Activated naive CD4-positive, alpha-beta T cell treated with anti-CD3 and anti-CD28 coated beads, Interleukin-2, amount 50 U/mL, for 72 hours (primary cell): ENCODE data around the gene TMEM11. TPM values are rescaled to one million over a fixed set of nuclear protein-coding genes. Genes with fewer than 3 reads are reported as not detected.

Experiments
- ATAC-seq, 2 donors: fragments of 150-1000 bp; cut with Tn5 transposase; 2 replicates each; pipeline ENCODE4 v1.10.0; 2021; ENCODE audit warnings: mild to moderate bottlenecking in 2 of 2, moderate library complexity in 2 of 2
- DNase-seq, 2 donors: peaks; one replicate each; pipeline ENCODE4 v3.0.0; 2021 to 2022; ENCODE audit warnings: low spot score in 2 of 2
- H3K27ac Mint-ChIP-seq, 2 donors: one replicate each; pipeline ENCODE4 v1.8.0; 2022; ENCODE audit warnings: mild to moderate bottlenecking in 2 of 2, mixed read lengths in 2 of 2
- H3K36me3 Mint-ChIP-seq, 2 donors: one replicate each; pipeline ENCODE4 v1.8.0; 2022; ENCODE audit warnings: mixed read lengths in 2 of 2
- H3K9me3 Mint-ChIP-seq, 2 donors: one replicate each; pipeline ENCODE4 v1.8.0; 2022; ENCODE audit warnings: mixed read lengths in 2 of 2
- total RNA-seq, 2 donors: library from RNA; stranded (reverse); gene quantifications; one replicate each; pipeline ENCODE4 v1.2.3, GENCODE V29; 2022

TMEM11 gene
- total RNA-seq, 2 donors from 2014 or later, result 21.9 to 23.6 TPM

DNA sequence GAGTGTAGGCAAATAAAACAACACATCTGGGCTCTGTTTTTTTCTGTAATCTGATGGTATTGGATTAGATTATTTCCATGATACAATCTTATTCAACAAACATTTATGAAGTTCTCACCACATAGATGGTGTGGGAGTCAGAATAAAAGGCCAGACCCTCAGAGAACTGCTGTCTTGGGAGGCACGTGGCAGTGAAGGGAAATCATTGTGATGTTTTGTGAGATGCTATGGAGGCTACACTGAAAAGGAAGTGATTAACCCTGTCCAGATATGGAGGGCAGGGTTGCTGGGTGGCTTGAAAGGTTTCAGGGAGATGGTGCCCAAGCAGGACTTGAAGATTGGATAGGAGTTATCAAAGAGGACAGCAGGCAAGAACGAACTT, 51.6 kb downstream of the TMEM11 start:
- no peak for DNase-seq

DNA sequence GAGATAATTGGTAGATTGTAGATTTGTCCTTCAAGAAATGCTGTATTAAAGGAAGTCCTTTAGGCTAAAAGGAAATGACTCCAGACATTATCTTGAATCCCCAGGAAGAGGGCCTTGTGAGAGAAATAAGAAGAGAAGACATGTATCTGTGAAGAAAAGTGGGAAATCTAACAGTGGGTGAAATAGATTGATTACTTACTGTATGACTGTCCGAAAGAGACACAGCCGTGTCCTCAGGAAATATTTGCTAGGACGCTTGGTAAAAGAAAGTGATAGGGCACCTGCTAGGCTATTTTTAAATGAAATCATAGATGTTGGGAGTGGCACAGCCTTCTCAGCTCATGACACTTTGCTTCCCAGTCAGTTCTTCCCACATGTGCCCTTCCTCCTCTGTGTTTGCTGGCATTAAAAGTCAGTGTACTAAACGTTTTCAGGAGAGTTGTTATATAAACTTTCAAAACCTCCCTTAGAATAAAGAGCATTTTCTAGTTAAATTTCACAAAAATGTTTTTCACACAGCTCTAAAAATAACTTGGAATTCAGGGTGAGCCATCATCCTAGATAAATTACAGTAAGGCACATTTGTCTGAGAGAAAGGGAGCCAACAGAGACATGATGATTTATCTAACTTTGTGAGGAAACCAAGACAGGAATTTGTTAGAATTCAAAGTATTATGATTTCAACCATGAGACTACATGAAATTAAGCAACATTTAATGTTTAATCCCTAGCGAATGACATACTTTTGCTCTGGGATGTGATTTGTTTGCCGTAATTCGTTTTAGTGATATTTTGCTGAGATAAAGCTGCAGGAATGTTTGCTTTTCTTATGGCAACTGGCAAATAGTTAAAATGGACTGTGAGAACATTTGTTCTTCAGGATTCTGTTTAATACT, 52.2 kb downstream of the TMEM11 start:
- Mint-ChIP-seq H3K9me3 (peaks cover 0 to 6% of the 10 kb centered on the region in 2 donors), H3K36me3 (peaks cover 0 to 7% of the 10 kb centered on the region in 2 donors), H3K27ac (peak overlapping the region in 1 of 2 donors; percentile 72)
- DNase-seq (no peak), ATAC-seq (no peak)

More for the DNA sequence above, 51.6 kb downstream of the TMEM11 start:
- no peak for ATAC-seq
- peaks cover 0 to 7% of the 10 kb centered on the region in 2 donors for H3K36me3 Mint-ChIP-seq
- H3K9me3 Mint-ChIP-seq, result peaks cover 0 to 6% of the 10 kb centered on the region in 2 donors
- H3K27ac Mint-ChIP-seq, result no peak overlapping the region

DNA sequence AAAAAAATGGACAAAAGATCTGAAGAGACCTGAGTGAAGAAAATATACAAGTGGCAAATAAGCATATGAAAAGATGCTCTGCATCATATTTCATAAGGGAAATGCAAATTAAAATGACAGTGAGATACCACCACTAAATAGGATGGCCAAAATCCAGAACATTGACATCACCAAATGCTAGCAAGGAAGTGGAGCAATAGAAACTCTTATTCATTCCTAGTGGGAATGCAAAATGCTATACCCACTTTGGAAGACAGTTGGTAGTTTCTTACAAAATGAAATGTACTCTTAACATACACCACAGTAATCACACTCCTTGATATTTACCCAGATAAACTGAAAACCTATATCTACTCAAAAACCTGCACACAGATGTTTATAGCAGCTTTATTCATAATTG, 53.6 kb downstream of the TMEM11 start:
- Mint-ChIP-seq H3K27ac (no peak overlapping the region), H3K36me3 (peaks cover 0 to 12% of the 10 kb centered on the region in 2 donors), H3K9me3 (peaks cover 0 to 11% of the 10 kb centered on the region in 2 donors)
- ATAC-seq, result no peak
- DNase-seq, result no peak

DNA sequence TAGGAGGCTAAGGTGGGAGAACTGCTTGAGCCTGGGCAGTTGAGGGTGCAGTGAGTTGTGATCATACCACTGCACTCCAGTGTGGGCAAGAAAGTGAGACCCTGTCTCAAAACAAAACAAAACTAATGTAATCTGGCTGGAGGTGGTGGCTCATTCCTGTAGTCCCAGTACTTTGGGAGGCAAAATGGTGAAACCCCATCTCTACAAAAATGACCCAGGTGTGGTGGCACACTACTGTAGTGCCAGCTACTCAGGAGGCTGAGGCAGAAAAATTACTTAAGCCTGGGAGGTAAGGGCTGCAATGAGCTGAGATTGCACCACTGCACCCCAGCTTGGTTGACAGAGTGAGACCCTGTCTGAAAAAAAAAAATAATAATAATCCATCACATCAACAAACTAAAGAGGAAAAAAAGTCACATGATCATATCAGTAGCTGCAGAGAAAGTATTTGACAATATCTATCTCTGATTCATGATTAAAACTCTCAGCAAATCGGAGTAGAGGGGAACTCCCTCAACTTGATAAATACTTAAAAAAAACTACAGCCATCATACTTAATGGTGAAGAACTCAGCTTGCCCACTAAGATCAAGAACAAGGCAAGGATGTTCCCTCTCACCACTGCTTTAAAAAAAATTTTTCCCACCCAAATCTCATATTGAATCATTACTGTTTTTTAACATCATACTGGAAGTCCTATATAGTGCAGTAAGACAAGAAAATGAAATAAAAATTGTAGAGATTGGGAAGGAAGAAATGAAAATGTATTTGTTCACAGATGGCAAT, 56.2 kb downstream of the TMEM11 start:
- Mint-ChIP-seq H3K27ac (no peak overlapping the region), H3K9me3 (peaks cover 15 to 19% of the 10 kb centered on the region in 2 donors), H3K36me3 (peaks cover 11 to 24% of the 10 kb centered on the region in 2 donors)
- no peak for DNase-seq
- peak; percentile 87 to 90 for ATAC-seq

DNA sequence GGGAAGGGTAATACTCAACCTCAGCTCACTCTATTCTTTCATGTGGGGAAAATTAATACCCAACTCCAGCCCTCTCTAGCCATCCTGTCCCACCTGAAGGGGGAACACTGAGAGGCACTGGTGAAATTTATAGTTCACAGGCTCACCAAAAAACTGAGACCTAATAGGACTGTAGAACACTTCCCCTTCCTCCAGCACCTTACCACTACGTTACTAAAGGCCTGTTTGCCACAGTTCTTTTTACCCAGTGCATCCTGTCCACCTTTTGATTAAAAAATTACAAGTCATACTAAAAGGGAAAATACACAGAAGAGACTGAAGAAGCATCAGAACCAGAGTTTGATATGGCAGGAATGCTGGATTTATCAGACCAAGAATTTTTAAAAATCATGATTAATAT, 61.2 kb downstream of the TMEM11 start:
- peaks cover 29 to 48% of the 10 kb centered on the region in 2 donors for H3K36me3 Mint-ChIP-seq
- no peak for DNase-seq
- ATAC-seq, result no peak
- H3K9me3 Mint-ChIP-seq, result peaks cover 21 to 22% of the 10 kb centered on the region in 2 donors
- H3K27ac Mint-ChIP-seq, result no peak overlapping the region

DNA sequence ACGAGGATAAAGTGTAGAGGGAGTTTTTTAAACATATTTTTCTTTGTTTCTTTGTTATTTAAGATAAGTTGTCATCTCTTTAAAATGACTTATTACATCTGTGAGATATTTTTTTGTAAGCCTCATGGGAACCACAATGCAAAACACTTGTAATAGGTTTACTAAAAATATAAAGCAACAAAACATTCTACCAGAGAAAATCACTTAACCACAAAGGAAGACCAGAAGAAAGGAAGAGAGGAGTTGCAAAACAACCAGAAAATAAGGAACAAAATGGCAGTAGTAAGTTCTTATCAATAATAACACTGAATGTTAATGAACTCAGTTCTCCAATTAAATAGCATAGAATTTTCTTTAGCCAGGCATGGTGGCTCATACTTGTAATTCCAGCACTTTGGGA, 64.3 kb downstream of the TMEM11 start:
- no peak for DNase-seq
- Mint-ChIP-seq H3K36me3 (peaks cover 43 to 62% of the 10 kb centered on the region in 2 donors), H3K27ac (peak overlapping the region in 1 of 2 donors; percentile 70), H3K9me3 (peaks cover 16% of the 10 kb centered on the region in 2 donors)
- ATAC-seq, result no peak

Other genes starting within 250 kb of the TMEM11 start
- gene USP22, start 171.2 kb downstream of the TMEM11 start, total RNA-seq, result 100 to 1,000 TPM; 146 to 180 TPM
- gene DHRS7B, start 87.2 kb downstream of the TMEM11 start, total RNA-seq, result 10 to 100 TPM; 15.8 to 16.5 TPM
- gene NATD1, start 39.2 kb upstream of the TMEM11 start, total RNA-seq, result 1 to 10 TPM; 2.6 to 2.9 TPM
- 100 to 1,000 TPM; 101 to 130 TPM for gene MAP2K3, start 70.5 kb upstream of the TMEM11 start, total RNA-seq
- gene KCNJ12, start 162.2 kb upstream of the TMEM11 start, total RNA-seq, result not detected